GM19467 (cell line): ENCODE measurements around the gene RNASE7.

Experiments
- ATAC-seq: cut with Tn5 transposase; IDR thresholded peaks from one replicate; pipeline ENCODE4 v1.9.1; 2021; ENCODE audit warnings: mild to moderate bottlenecking, moderate library complexity; ENCODE audit not compliant: unreplicated experiment

Gene RNASE7

DNA sequence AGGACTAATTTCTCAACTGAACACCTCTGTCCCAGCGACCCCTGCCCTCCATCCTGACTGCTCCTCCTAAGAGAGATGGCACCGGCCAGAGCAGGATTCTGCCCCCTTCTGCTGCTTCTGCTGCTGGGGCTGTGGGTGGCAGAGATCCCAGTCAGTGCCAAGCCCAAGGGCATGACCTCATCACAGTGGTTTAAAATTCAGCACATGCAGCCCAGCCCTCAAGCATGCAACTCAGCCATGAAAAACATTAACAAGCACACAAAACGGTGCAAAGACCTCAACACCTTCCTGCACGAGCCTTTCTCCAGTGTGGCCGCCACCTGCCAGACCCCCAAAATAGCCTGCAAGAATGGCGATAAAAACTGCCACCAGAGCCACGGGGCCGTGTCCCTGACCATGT is 756 bp downstream of the RNASE7 start:
- ATAC-seq: no peak

GRCh38 chr14:21043387-21043973 is 1.3 kb downstream of the RNASE7 start:
- ATAC-seq: no peak

- no peak for ATAC-seq
These were observed 1.9 kb downstream of the RNASE7 start for GRCh38 chr14:21043974-21044618.

- ATAC-seq: no peak
These were observed 5.2 kb downstream of the RNASE7 start for GRCh38 chr14:21047378-21047781.

DNA sequence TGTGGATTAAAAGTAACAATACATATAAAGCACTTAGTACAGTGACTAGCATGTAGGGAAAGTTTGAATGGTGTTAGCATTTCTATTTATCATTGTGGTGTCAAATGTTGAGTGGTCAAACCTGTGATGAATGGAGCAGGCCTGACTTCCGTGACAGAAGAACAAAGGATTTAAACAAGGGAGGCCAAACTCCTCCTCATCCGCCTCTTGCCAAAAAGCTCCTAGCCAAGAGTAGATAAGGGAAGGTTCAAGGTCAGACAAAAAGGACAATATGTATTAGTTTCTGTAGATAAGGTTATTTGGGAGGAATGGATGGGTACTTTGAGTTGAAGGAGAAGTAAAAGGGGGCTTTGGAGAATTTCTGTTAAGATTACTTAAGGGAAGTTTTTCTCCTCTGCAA is 6.5 kb downstream of the RNASE7 start:
- ATAC-seq: no peak

DNA sequence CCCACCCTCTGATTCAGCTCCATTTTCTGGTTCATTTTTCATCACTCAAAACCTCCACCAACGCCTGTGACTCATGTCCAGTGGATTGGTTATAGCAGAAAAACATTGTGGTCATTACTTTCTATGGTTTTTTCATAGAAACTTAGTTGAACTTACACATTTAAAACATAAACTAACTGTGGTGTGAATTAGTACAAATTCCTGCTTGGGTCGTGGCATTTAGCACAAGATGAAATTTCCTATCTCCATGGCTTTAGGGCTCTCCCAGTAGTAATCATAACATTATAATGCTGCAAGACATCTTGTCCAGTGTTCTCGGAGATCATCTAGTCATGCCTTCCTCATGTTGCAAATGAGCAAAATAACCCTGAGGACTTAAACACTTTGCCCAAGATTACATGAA is 7.1 kb downstream of the RNASE7 start:
- ATAC-seq: no peak

DNA sequence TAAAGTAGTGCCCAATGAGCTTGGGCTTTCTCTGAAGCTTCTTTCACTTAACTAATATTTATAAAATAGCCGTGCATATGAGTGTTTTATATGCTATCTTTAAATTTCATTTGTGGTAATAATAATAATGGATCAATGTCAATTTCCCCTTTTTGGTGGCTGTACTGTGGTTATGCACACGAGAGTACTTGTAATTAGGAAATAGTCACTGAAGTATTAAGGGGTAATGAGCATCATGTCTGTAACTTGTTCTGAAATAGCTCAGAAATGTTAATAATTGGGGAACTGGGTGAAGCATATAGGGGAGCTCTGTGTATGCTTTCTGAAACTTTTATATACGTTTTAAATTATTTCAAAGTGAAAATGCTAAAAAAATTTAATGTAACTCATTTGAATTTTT is 8.4 kb downstream of the RNASE7 start:
- no peak for ATAC-seq

DNA sequence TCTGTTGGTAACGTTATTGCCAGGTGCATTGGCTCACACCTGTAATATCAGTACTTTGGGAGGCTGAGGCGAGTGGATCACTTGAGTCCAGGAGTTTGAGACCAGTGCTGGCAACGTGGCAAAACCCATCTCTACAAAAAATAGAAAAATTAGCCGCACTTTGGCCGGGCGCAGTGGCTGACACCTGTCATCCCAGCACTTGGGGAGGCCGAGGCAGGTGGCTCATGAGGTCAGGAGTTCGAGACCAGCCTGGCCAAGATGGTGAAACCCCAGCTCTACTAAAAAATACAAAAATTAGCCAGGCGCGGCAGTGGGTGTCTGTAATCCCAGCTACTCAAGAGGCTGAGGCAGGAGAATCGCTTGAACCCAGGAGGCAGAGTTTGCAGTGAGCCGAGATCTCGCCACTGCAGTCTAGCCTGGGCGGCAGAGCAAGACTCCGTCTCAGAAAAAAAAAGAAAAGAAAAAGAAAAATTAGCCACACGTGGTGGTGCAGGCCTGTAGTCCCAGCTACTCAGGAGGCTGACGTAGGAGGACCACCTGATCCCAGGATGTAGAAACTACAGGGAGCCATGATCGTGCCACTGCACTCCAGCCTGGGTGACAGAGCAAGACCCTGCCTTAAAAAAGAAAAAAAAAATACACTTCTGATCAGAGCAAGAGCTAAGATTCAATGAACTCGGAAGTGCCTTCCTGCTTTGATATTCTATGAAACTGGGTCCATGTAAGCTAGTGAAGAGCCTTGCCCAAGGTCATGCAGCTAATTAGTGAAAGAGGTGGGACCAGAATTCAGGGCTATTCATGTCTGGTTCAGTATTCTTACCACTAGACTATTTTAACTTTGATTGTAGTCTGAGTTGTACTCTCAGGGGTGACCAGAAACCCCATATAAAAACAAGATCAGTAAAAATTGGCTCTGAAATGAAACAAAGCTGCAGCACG is 11.3 kb downstream of the RNASE7 start:
- ATAC-seq: no peak

GRCh38 chr14:21054123-21054767 is 12.1 kb downstream of the RNASE7 start:
- ATAC-seq: no peak

DNA sequence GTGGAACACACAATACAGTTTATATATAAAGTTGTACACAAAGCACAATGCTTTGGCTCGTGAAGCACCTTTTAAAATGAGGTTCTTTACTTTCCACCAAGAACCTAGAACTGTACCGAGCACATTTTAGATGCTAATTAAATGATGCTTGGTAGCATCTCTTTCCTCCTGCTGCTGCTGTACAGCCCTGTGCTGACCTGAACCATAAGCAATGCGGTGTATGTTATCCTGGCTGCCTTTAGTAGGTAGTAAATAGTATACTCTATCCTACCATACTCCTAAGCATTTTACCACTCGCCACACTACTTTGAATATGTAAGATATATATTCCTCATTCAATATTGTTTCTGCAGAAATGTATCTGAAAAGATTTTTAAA is 12.6 kb downstream of the RNASE7 start:
- ATAC-seq: no peak

DNA sequence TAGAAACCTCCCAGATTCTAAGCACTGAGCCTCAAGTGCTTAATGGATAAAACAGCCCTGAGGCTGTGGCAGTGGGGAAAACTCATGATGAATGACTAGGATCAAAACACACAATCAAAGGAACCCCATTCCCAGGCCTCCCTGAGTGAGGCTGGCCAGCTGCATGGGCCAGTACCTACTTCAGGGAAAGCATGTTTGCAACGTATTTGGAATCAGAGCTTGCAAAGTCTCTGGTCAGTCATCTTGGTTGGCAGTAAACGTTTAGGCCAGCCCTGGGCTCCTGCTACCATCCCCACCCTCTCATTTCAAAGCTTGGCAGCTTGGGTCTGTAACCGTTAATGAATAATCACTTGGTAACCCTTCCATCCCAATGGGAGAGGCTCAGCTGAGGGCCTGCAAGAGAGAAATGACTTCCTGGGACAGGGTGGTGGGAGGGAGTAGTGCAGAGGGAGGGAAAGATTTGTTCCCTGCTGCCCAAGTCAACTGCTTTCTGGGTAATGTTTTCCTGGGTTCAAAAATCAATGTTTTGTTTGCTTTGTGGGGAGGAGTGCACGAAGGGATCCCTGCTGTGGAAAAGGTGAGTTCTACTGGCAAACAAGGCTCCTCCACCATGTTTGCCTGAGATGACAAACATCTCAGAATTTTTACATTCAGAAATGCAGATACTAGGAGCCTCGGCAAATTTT is 13.4 kb downstream of the RNASE7 start:
- ATAC-seq: no peak

DNA sequence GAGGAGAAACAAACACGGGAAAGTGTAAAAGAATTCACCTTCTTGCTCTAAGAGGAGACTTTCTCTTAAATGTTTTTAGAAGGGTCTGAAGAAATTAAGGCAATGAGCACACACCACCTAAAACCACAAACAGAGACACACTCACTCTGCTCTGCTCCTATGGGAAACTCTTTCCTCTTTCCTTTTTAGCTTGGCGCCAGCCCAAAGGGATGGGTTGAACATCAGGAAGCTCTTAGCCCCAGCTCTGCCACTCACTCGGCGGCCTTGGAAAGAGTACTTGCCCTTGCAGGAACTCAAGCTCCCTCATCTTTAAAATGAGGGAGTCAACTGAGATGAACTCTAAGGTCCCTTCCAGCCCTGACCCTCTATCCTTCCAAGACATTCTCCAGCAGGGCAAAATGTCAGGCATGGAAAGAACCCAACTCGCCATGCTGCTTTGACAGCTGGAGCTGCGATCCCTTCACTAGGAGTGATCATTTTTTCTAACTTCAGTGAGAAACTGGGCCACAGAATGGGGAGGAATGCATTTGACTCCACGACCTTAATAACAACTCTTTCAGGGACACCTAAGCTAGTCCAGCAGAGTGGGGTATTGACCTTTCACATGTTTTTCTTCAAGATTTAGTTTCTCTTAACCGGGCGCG is 14.5 kb downstream of the RNASE7 start:
- ATAC-seq: no peak

GRCh38 chr14:21057803-21058675 is 15.9 kb downstream of the RNASE7 start, which contains the start of gene RNASE8:
Gene RNASE8, plus strand, starts transcription at chr14:21057822. Its CDS starts 71 bp downstream, at chr14:21057893.
- ATAC-seq: no peak

DNA sequence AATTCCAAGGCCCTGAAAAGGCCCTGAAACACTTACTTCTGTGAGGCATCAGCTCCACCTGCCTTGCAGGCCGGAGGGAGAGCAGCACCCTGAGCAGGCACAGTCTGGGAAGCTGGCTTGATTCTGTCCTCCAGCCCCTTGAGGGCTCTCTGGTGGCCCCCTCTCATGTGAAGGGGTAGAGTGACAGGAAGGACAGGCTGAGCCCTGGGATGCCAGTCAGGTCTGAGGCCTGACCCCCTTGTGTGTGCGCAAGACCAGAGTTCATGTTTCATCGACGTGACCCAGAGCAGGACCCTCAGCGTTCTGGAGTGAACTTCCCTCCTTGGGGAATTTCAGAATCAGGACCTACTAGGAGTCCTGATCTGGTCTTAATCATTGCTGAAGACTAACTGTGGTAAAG is 16.7 kb downstream of the RNASE7 start:
- no peak for ATAC-seq

DNA sequence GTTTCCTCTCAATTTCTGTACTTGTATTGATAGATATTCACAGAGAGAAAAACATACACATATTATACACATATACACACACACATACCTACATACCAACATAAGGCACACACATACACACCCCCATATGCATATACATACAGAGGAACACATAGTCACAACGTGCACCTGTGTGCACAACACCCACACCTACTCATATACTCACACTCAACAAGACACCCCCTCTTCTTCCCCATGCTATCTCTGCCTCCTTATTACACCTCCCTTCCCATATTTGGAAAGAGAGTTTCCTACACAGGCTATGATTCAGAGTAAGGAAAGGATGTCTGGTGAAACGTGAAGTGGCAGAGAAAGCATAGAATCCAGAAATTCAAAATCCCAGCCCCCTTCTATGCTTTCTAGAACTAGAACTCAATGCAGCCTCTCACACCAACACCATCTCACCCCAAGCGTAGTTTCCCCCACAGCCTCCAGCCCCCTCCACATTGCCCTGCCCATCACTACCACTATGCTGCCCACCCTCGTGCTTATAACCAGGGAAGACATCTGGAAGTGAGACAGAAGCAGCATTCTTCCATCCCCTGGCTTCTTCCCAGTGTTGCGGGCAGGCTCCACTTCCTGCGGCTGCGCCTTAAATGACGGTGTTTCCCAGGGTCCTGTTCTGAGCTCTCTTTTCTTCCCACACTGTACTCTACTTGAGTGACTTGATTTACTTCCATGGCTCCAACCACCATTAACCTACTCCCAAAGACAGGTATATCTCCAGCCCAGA is 17.9 kb downstream of the RNASE7 start:
- ATAC-seq: no peak

DNA sequence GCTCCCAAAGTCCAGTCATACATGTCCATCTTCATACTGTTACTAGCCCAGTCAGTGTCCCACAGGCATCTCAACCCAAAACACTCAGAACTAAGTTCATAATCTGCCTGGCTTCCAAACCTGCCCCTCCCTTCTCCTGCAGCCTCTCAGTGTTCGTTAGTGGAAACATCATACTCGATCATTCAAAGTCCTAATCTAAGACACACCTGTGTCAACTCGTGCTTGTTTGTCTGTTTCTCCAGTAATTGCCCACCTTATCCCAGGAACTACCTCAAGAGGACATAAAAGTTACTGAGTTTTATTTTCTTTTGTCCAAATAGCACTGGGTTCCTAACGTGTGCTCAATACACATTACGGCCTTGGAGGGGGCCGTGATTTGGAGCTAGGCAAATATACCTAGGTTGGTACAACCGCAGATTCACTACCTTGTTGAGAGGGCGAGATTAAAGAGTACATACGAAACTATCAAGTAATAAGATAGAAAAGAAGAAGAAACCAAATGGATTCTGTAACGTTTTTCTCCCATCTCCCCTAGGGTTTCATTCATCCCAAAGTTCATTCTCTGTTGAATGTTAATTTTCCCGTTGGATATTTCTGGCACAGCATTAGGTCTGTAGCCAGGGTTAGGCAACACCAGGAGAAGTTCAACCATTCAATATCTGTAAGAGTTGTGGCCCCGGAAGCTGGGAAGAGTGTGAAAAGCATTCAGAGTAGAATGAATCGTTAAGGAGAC is 18.6 kb downstream of the RNASE7 start:
- ATAC-seq: no peak

- ATAC-seq: no peak
These were observed 19.1 kb downstream of the RNASE7 start for GRCh38 chr14:21061347-21061668.

- no peak for ATAC-seq
These were observed 21.3 kb downstream of the RNASE7 start for GRCh38 chr14:21063479-21063878.
